ENCODE measurements around the gene KCNJ6. TPM values are rescaled to one million over a fixed set of nuclear protein-coding genes. Genes with fewer than 3 reads are reported as not detected.
"Not testable (repeated sequence)": the region's sequence is repeated elsewhere in the genome, so short reads cannot be mapped to it uniquely, and the experiment has no call there.

KCNJ6 gene
- total RNA-seq, 1 donor from 2014 or later, result not detected

DNA sequence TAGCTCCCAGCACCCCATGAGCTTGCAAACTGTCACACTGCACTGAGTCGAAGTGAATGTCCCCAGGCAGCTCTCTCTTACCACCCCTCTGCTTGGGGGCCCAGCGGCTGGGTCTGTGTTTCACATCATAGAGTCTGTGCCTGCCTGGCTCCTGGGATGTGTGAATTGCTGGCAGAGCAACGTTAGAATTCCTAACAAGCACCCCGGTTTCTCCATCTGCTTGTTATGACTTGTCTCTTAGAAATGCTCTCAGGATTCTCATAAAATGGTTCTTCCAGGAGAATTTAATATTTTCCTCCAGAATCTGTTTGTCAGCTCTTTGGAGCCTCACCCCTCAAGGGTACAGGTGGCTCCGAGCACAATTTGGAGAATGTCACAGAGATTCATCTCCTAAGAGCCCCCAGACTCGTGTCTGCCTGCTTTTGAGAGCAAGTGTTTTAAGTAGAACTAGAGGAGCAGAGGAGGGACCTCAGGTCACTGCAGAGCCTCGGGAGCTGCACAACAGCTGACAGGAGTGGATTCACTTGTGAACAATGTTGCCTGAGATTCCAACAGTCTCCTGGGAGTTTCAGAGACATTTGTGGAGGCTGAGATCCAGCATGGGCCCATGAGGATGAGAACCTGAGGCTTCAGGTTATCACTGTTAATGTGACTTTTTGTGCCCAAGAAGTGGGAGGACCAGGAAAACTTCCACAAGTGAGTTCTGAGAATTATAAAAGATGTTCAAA, 131.5 kb downstream of the KCNJ6 start:
- DNase-seq (ENCODE audit: low spot score), result no peak
- ATAC-seq, result no peak

DNA sequence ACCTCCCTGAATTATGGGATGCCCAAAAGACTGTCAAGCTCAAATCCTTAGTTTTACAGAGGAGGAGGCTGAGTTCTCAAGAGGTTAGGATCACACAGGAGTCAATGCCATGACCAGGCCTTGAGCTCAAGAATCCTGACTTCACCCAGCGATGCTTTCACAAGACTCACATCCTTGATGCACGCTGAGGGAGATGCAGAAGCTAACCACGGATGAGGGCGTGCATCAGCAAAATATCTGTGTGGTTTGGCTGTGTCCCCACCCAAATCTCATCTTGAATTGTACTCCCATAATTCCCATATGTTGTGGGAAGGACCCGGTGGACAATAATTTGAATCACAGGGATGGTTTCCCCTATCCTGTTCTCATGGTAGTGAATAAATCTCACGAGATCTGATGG, 133.2 kb downstream of the KCNJ6 start:
- DNase-seq (ENCODE audit: low spot score) (no peak), ATAC-seq (no peak)

DNA sequence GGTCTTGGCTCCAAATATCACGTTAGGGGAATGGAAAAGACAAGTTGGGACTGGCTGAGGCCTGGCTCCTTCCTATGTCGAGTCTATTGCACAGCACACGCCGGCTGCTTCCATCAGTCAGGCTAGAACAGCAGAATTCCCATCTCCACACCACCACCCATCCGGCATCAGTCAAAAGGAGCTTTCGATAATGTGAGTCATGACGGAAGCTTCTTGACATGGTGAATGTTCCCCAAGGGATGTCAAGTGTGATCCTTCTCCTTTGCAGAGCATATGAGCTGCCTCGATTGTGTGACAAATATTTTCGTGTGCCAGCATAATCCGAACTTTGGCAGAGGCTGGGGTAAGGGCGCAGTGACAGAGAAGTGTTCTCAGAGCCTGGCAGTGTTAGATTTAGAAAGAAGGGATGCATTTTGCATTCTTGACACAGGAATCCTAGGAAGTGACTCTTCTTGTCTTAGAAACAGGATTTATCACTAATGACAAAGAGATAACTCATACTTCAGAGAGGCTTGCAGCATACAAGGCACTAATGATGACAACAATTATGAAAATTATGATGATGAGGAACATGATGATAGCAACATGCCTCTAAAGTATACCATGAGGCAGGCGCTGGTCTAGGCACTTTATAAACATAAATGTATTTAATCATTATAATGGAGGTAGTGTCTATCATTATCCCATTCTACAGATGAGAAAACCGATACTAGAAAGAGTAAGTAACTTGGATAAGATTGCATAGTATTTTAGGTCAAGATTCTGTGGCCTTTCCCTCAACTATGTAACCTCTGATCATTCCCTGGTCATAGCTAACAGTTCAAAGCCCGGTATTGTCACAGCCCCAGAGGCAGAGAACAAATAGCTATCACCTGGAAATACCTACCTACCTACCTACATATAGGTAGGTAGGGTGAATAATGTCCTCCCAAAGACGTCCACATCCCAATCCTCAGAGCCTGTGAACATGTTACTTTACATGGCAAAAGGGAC, 135.0 kb downstream of the KCNJ6 start:
- DNase-seq (ENCODE audit: low spot score) (no peak), ATAC-seq (no peak)

DNA sequence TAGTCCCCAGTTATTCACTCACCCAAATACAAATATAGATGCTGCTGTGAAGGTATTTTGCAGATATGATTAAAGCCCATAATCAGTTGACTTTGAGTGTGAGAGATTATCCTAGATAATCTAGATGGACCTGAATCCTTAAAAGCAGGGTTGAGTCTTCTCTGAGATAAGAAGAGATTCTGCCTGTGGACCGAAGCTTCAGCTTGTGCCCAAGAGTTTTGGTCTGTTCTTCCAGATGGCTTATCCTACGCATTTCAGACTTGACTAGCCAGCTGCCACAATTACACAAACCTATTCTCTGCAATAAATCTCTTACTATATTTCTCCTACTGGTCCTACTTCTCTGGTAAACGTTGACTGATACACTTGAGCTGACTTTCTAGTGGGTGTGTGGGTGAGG, 145.1 kb downstream of the KCNJ6 start:
- DNase-seq (ENCODE audit: low spot score), result no peak
- ATAC-seq, result no peak

DNA sequence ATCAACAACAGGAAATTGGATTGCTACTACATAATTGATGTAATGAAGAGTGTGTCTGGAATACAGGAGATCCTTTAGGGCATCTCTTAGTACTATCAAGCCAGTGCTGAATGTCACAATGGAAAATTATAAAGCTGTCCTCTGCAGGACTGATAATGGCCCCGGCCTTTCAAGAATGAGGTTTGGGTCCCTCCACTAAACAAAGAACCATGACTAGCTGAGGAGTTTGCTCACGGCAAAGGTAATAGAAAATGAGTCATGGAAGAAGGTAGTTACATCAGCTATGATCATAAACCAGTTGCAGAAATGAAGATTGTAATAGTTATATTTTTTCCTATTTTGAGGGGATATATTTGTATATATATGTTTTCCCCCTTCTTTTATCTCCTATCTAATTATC, 145.8 kb downstream of the KCNJ6 start:
- no peak for DNase-seq (ENCODE audit: low spot score)
- ATAC-seq, result no peak

DNA sequence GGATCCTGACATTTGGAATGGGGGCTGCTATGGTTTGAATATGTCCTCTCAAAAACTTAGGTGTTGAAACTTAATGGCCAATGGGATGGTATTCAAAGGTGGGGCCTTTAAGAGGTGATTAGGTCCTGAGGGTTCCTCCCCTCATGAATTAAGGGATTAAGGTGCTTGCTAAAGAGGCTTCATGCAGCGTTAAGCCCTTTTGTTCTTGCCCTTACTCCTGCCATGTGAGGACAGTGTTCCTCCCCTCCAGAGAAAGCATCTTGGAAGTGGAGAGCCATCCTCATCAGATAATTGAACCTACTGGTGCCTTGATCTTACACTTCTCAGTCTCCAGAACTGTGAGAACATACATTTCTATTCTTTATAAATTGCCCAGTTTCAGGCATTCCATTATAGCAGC, 146.6 kb downstream of the KCNJ6 start:
- no peak for DNase-seq (ENCODE audit: low spot score)
- ATAC-seq, result no peak

DNA sequence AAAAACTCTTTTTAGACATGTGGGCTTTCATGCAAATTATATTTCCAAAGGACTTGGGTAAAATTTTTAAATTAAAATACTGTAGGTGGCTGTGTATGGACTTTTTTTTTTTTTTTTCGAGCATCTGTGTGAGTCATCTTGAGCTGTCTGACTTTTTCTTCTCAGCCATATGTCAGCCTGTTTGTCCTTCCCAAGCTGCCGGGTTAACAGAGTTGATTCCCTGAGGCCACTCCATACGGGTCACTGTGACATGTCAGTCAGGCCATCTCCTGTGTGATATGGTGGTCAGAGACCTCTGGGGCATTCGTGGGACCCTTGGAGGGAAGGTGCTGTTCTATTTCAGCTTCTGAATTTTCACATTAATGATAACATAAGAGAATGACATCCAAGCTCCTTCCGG, 148.3 kb downstream of the KCNJ6 start:
- no peak for ATAC-seq

DNA sequence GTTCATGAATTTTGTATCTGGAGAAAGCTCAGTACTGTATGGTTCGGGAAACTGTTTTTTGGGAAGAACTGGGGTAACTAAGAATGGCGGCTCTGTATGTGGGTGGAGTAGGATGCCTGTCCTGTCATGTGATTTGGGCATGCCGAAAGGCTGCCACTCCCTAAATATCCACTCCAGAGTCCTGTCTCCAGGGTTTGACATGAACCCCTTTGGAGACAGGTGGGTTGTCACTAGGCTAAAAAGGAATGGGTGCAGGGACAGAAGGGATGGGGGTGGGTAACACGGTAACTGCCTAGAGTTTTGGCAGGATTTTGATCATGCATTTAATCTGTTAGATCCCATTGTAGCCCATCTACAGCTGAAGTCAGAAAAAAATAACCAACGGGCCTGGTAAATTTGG, 150.1 kb downstream of the KCNJ6 start:
- DNase-seq (ENCODE audit: low spot score), result no peak
- no peak for ATAC-seq

More for the DNA sequence above, 148.3 kb downstream of the KCNJ6 start:
- DNase-seq (ENCODE audit: low spot score), result no peak

DNA sequence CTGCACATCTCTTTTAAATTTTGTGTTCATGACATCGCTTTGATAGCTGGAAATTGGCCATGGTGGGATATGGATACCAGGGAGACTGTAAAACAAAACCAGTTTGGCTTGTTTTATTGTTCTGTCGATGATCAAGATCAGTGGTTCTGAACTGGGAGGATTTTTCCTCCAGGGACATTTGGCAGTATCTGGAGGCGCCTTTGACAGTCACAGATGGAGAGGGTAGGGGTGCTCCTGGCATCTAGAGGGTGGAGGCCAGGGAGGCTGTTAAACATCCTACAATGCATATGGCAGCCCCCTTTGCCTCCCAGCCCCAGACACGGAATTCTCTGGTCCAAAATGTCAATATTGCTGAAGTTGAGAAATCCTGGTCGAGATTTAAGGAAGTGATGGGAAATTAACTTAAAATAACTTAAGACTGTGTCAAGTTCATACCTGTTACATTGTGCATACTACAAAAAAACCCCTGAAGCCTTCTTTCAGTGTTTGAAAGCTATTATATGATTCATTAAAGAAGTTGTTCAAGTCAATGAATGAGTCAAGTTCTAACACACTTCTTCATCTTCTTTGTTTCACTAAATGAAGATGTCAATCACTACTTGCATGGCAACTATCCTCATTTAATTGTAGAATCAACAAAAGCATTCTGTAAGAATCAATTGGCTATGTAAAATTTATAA, 150.9 kb downstream of the KCNJ6 start:
- ATAC-seq, result no peak
- no peak for DNase-seq (ENCODE audit: low spot score)

DNA sequence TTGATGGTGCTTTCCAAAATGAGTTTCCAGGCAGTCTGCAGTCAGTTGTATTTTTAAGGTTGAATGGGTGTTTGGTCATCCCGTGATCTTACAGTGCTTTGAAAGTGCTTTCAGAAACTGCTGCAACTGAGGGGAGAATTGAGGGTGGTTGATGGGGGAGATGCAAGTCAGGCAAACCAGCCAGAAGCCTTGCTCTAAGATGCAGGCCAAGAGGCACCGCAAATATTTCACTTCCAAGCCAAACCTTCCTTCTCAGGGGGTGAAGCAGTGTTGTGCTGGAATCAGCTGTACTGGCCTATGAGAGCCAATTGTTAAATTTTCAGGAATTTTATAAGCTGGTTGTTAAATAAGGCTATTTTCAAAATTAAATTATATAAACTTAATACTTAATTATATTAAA, 151.6 kb downstream of the KCNJ6 start:
- DNase-seq (ENCODE audit: low spot score) (no peak), ATAC-seq (no peak)

DNA sequence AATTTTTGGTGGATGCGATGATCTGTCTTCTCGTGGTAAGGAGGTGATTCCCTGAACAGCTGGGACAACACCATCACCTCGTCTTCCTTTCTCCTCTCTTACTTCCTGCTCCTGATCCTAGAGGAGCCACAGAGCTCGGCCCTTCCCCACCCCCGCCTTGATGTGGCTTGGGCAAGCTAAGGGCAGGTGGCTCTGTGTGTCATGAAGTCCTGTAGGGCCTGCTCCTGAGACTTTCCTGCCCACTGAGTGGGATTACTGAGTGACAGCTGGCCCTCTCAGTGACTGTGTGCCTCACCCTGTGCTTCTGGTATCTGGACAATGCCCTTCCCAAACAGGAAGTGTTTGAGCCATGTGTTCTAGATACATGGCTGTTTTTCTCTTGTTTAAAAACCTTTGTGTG, 153.0 kb downstream of the KCNJ6 start:
- ATAC-seq, result no peak
- no peak for DNase-seq (ENCODE audit: low spot score)

DNA sequence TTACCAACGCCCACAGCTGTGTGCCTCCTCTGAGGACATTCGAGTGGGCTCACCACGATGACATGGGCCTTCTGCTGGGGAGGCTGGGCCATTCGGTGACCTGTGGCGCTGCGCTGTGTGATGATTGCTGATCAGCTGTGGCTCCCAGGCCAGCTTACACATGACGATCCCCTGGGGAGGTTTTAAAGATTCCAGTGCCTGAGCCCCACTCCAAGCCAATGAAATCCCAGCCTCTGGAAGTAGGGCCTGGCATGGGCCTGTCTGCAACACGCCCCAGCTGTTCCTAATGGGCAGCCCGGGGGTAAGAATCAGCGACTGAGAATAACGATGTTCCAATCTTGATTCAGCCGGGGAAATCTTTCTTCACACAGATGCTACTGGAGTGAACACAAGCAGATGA, 153.7 kb downstream of the KCNJ6 start:
- DNase-seq (ENCODE audit: low spot score), result no peak
- no peak for ATAC-seq

DNA sequence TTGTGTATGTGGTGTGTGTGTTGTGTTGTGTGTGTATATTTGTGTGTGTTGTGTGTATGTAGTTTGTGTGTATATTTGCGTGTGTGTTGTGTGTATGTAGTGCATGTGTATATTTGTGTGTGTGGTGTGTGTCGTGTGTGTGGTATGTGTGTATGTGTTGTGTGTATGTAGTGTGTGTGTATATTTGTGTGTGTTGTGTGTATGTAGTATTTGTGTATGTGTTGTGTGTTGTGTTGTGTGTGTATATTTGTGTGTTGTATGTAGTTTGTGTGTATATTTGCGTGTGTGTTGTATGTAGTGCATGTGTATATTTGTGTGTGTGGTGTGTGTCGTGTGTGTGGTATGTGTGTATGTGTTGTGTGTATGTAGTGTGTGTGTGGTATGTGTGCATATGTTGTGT, 154.9 kb downstream of the KCNJ6 start:
- ATAC-seq; DNase-seq (ENCODE audit: low spot score): not testable (repeated sequence)

DNA sequence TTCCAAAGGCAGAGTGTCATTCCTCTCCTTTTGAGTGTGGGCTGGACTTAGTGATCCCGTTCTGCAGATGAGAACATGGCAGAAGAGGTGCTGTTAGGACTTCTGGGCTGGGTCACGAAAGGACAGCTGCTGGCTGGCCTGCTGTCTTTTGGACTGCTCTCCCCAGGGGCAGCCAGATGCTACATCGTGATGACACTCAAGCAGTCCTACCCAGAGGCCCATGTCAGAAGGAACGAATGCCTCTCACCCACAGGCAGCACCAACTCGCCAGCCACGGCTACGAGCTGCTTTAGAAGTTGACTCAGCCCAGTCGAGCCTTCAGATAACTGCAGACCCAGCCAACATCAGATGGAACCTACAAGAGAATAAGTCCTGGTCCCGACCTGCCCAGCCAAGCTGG, 156.5 kb downstream of the KCNJ6 start:
- no peak for ATAC-seq

DNA sequence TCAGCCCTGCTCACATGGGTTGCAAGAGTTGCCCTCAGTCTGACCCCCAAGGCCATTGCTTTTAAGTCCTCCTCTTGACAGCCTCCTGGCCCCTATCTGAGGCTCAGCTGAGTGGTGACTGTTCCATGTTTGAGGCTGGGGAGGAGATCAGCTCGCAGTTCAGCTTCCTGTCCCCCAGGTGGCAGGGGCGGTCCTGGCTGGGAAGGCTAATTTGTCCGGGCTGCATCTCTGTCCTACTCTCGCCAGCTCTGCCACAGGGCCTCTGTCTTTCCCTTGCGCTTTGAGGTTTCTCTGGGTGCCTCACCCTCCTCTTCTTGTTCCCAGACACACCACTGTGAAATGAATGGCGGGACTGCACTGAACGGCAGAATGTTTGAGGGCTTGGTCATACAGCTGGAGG, 157.3 kb downstream of the KCNJ6 start:
- DNase-seq (ENCODE audit: low spot score) (peak; percentile 51), ATAC-seq (peak; percentile 90)

More for the DNA sequence above, 156.5 kb downstream of the KCNJ6 start:
- DNase-seq (ENCODE audit: low spot score), result no peak

DNA sequence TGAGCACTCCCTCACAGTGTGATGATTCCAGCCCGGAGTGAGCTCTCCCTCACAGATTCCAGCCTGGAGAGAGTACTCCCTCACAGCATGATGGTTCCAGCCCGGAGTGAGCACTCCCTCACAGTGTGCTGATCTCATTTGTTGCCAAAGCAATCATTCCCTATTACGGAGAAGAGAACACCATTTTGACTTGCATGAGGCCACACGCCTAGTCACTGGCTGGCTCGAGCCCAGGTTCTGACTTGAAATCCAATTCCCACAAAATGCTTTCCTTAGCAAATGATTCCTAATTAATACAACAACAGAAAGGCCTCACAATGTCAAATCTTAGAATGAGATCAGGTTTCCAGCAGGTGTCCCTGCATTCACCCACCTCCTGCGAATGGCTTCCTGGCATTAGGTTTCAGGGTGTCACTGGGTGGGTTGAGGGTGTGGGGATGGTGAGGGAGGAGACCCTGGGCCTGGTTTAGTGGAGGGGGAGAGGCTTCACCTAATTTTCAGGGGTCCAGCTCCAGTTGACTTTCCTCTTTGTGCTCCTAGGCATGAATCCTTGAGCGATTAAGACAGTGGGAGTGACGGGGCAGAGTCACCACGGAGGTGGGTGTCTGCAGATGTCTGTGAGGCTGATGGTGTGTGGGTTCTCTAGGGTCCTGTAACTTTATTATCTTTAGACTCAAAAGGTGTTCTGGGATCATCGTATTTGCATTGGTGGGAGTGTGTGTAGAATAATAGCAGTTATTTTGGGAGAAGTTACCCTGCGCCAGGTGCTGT, 158.5 kb downstream of the KCNJ6 start:
- DNase-seq (ENCODE audit: low spot score), result no peak

DNA sequence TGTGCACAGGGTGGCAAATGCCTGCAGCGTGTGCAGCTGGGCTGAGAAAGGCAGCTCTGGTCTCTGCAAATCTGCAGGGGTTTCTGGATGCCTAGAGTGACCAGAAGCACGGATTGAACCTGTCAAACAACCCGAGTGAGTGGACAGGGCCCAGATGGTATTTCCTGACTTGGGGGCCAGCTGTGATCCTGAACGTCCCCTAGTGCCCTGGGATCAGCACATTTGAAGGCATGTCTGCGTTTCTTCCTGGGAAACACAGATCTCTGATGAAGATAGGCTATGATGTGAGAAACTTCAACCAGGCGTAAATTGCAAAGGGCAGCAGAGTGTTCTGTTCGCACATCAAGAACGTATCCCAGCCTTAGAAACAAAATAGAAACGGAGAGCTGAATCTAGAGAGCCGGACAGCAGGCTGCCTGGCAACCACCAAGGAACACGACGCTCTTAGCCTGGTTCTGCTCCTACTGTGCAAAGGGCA, 163.1 kb downstream of the KCNJ6 start:
- ATAC-seq, result no peak
- DNase-seq (ENCODE audit: low spot score), result no peak

More for the DNA sequence above, 158.5 kb downstream of the KCNJ6 start:
- no peak for ATAC-seq

DNA sequence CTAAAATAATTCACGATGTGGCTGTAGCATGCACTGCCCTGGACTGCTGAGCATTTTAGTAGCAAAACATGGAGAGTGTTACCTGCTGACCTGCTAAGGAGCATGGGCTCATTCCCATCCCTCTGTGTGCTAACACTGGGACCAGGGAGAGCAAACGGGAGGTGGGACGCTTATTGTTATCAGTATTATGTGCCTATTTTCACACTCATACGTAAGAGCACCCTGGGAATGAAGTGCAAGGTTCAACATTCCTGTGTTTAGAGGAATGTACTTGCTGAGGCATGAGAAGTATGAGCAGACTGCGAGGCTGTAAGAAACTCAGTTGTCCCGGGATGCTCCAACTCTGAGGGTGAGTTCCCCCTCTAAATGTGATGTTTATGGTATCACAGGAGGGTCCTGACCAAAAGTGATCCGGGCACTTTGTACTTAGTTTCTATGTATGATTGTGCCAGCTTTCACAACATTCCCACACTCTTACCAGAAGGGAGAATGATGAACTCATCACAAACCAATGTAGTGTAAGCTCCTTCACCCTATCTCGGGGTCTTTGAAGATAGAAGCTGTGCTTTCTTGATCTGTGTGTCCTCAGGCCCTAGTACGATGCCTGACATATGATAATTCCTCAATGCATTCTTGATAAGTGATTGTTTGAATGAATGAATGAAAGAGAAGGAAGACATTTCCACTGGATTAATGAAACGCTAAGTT, 164.8 kb downstream of the KCNJ6 start:
- ATAC-seq (no peak), DNase-seq (ENCODE audit: low spot score) (no peak)

DNA sequence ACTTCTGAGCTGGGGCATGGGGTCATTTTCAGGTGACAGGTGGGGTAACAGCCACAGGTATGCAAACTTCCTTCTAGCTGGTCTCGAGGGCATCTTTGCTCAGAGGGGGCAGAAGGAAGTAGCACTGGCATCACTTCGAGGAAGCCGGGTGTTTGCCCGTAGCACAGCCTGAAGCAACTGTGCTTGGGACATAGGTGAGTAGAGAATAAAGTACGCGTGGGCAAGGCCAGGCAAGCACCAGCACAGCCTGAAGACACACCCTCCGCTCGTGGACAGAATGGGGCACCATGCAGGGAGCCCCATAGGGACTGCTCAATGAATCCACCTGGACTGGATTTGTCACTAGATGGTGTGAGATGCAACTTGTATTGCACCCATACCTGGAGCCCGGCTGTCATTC, 167.1 kb downstream of the KCNJ6 start:
- no peak for DNase-seq (ENCODE audit: low spot score)
- ATAC-seq, result no peak

DNA sequence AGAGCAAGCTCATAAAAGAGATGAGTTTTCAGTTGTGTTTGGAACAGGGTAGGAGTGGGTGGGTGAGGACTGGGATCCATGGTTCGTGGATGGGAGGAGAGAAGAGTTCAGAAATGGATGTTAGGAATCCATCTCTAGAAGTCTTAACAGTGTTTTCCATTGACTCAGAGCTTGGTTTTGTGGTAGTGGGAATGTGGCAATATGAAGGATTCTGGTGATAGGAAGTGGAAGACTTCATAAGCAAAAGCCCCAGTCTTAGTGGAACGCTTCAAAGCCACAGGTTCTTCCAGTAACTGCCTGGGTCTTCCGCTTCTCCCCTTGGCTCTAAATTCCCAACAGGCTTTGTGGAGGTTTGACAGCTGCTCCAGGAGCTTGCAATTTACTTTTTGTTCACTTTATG, 167.9 kb downstream of the KCNJ6 start:
- DNase-seq (ENCODE audit: low spot score) (no peak), ATAC-seq (no peak)
